SK-N-MC (cell line): ENCODE results near the gene UMAD1.
"Not testable (repeated sequence)": the region's sequence is repeated elsewhere in the genome, so short reads cannot be mapped to it uniquely, and the experiment has no call there.

Source experiments
- EZH2 ChIP-seq: fragments of 200-600 bp; sonication (generic); IDR thresholded peaks from one replicate; pipeline ENCODE4 v1.6.1; 2017; ENCODE audit warnings: antibody characterized with exemption
- FOXP2 ChIP-seq: optimal IDR thresholded peaks from 2 replicates; pipeline ENCODE3; 2011; ENCODE audit warnings: mild to moderate bottlenecking, moderate library complexity; ENCODE audit not compliant: insufficient read depth; ENCODE audit errors: extremely low read length, control extremely low read depth
- POLR2AphosphoS5 ChIP-seq: IDR thresholded peaks from 2 replicates; pipeline ENCODE4 v1.6.1; 2012; ENCODE audit warnings: mild to moderate bottlenecking, low read depth, low read length, borderline replicate concordance

GRCh38 chr7:7804822-7805221 is 164.3 kb downstream of the UMAD1 start:
- TF ChIP-seq EZH2, FOXP2, POLR2AphosphoS5: not testable (repeated sequence)
